ENCODE results near the gene ETV3.

The ETV3 gene

GRCh38 chr1:157135646-157136045 is 2.5 kb downstream of the ETV3 start:
- peaks cover 54% of the 10 kb centered on the region for H3K36me3 ChIP-seq (replicated peaks; ENCODE audit: low read depth, low read length)
- no peak overlapping the region for H2AFZ ChIP-seq (ENCODE audit: low read depth, low read length)
- no peaks in the 10 kb centered on the region for H3K27me3 ChIP-seq (ENCODE audit: low read depth, low read length)
- TF ChIP-seq EZH2phosphoT487 (IDR thresholded peaks at IDR 0.05; ENCODE audit: low read depth) (no peak), CTCF (IDR thresholded peaks at IDR 0.05; ENCODE audit: low read depth, low read length) (no peak)
- peaks cover 32% of the 10 kb centered on the region for H3K4me1 ChIP-seq (ENCODE audit: low read length)
- no peak overlapping the region for H3K4me2 ChIP-seq (ENCODE audit: low read length)
- H3K9ac ChIP-seq (ENCODE audit: low read length), result no peak overlapping the region
- H3K27ac ChIP-seq (ENCODE audit: low read length), result no peak overlapping the region
- H4K20me1 ChIP-seq (ENCODE audit: insufficient read depth, low read length), result peaks cover 23% of the 10 kb centered on the region
- H3K9me3 ChIP-seq (ENCODE audit: insufficient read depth, low read length), result no peaks in the 10 kb centered on the region
- no peak overlapping the region for H3K4me3 ChIP-seq (ENCODE audit: low read length)
- peaks cover 61% of the 10 kb centered on the region for H3K79me2 ChIP-seq (ENCODE audit: low read length)

- Histone ChIP-seq H3K79me2 (ENCODE audit: low read length) (peaks cover 64% of the 10 kb centered on the region), H3K27ac (ENCODE audit: low read length) (no peak overlapping the region), H3K9me3 (ENCODE audit: insufficient read depth, low read length) (no peaks in the 10 kb centered on the region), H3K4me2 (ENCODE audit: low read length) (no peak overlapping the region), H3K9ac (ENCODE audit: low read length) (no peak overlapping the region), H3K27me3 (ENCODE audit: low read depth, low read length) (no peaks in the 10 kb centered on the region), H3K36me3 (replicated peaks; ENCODE audit: low read depth, low read length) (peaks cover 59% of the 10 kb centered on the region), H3K4me3 (ENCODE audit: low read length) (no peak overlapping the region), H4K20me1 (ENCODE audit: insufficient read depth, low read length) (peaks cover 23% of the 10 kb centered on the region), H2AFZ (ENCODE audit: low read depth, low read length) (no peak overlapping the region), H3K4me1 (ENCODE audit: low read length) (peaks cover 26% of the 10 kb centered on the region)
- TF ChIP-seq EZH2phosphoT487 (IDR thresholded peaks at IDR 0.05; ENCODE audit: low read depth), result no peak
- TF ChIP-seq CTCF (IDR thresholded peaks at IDR 0.05; ENCODE audit: low read depth, low read length), result no peak
These were observed 3.1 kb downstream of the ETV3 start for GRCh38 chr1:157135070-157135469.

GRCh38 chr1:157134442-157134841 is 3.8 kb downstream of the ETV3 start:
- Histone ChIP-seq H3K4me1 (ENCODE audit: low read length) (peaks cover 20% of the 10 kb centered on the region), H3K36me3 (replicated peaks; ENCODE audit: low read depth, low read length) (peaks cover 63% of the 10 kb centered on the region), H3K79me2 (ENCODE audit: low read length) (peaks cover 64% of the 10 kb centered on the region), H4K20me1 (ENCODE audit: insufficient read depth, low read length) (peaks cover 23% of the 10 kb centered on the region), H3K27me3 (ENCODE audit: low read depth, low read length) (no peaks in the 10 kb centered on the region), H2AFZ (ENCODE audit: low read depth, low read length) (no peak overlapping the region), H3K4me3 (ENCODE audit: low read length) (no peak overlapping the region), H3K9ac (ENCODE audit: low read length) (no peak overlapping the region), H3K9me3 (ENCODE audit: insufficient read depth, low read length) (no peaks in the 10 kb centered on the region), H3K4me2 (ENCODE audit: low read length) (no peak overlapping the region), H3K27ac (ENCODE audit: low read length) (no peak overlapping the region)
- TF ChIP-seq CTCF (IDR thresholded peaks at IDR 0.05; ENCODE audit: low read depth, low read length) (0 out of 2 replicates have a peak, but pooled peaks have one; percentile 3), EZH2phosphoT487 (IDR thresholded peaks at IDR 0.05; ENCODE audit: low read depth) (no peak)

- H3K4me1 ChIP-seq (ENCODE audit: low read length), result peaks cover 15% of the 10 kb centered on the region
- H3K36me3 ChIP-seq (replicated peaks; ENCODE audit: low read depth, low read length), result peaks cover 72% of the 10 kb centered on the region
- H3K27ac ChIP-seq (ENCODE audit: low read length), result no peak overlapping the region
- H4K20me1 ChIP-seq (ENCODE audit: insufficient read depth, low read length), result peaks cover 23% of the 10 kb centered on the region
- no peaks in the 10 kb centered on the region for H3K27me3 ChIP-seq (ENCODE audit: low read depth, low read length)
- H3K4me3 ChIP-seq (ENCODE audit: low read length), result no peak overlapping the region
- peaks cover 59% of the 10 kb centered on the region for H3K79me2 ChIP-seq (ENCODE audit: low read length)
- H3K4me2 ChIP-seq (ENCODE audit: low read length), result no peak overlapping the region
- TF ChIP-seq EZH2phosphoT487 (IDR thresholded peaks at IDR 0.05; ENCODE audit: low read depth) (no peak), CTCF (IDR thresholded peaks at IDR 0.05; ENCODE audit: low read depth, low read length) (no peak)
- H3K9me3 ChIP-seq (ENCODE audit: insufficient read depth, low read length), result no peaks in the 10 kb centered on the region
- H3K9ac ChIP-seq (ENCODE audit: low read length), result no peak overlapping the region
- H2AFZ ChIP-seq (ENCODE audit: low read depth, low read length), result no peak overlapping the region
These were observed 4.8 kb downstream of the ETV3 start for GRCh38 chr1:157133426-157133825.
